Fibroblast of peridontal ligament (primary cell): Measurements from ENCODE around the gene BSCL2.
A peak's percentile ranks its signal among the peaks of the same experiment; 100 is the strongest.
"Not testable (repeated sequence)": the region's sequence is repeated elsewhere in the genome, so short reads cannot be mapped to it uniquely, and the experiment has no call there.

ENCODE experiments used
- DNase-seq: peaks from one replicate; pipeline ENCODE4 v3.0.0-alpha.2; 2010; ENCODE audit errors: extremely low read depth

BSCL2 gene

DNA sequence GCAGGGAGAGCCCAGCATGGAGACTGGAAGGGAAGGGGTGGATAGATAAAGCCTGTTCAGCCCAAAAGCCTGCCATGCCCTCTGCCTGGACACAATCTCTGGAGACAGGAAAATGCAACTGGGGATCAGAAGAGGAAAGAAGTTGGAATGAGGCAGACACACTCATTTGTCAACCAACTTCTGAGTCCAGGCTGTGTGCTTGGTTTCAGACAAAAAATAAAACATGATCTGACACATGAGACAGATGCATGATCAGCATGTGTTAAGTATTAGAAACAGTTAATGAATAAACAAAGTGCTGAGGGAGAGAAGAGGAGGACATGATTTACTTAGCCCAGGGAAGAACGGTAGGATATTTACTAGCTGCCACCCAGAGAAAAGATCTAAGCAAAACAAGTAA is 18.7 kb downstream of the BSCL2 start:
- DNase-seq, result peak; percentile 33

GRCh38 chr11:62687508-62688396 is 19.5 kb downstream of the BSCL2 start:
- no peak for DNase-seq

GRCh38 chr11:62682518-62682917 is 24.7 kb downstream of the BSCL2 start:
- no peak for DNase-seq

DNA sequence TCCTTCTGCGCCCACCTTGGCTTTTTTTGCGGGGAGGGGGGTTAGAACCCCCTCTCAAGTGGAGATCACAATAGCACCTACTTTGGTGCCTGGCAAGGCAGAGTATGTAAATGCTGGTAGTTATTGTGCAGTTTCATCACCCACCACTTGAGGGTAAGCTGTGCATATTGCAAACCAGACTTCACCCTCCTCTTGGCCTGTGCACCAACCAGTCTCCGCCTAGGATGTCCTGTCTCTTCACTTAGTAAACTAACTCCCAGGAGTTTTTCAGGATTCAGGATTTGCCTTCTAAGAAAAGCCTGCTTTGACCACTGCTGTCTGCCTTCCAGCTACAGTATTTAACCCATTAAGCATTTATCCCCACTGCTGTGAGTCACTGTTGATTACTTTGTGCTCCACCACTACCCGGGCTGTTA is 26.4 kb downstream of the BSCL2 start:
- peak; percentile 93 for DNase-seq

GRCh38 chr11:62678770-62679696 is 28.2 kb downstream of the BSCL2 start, which contains the start of gene UBXN1:
TSS of gene UBXN1 (minus strand) at chr11:62679073. CDS start at chr11:62678923, 150 bp downstream.
- DNase-seq, result peak; percentile 94

DNA sequence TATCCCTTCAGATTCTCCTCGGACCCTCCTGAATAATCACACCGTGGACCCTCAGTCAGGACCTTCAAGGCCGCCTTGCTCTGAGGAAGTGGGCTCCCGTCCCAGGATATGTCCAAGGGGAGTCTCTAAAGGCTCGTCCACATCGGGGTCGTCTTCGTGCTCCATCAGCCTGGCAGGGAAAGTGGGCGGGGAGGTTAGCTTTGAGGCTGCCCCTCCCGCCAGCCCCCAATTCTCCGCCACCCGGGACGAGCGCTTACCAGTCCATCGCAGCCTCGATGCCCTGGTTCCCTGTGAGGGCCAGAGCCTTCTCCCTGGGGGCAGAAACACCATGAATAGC is 28.8 kb downstream of the BSCL2 start:
- DNase-seq, result no peak

DNA sequence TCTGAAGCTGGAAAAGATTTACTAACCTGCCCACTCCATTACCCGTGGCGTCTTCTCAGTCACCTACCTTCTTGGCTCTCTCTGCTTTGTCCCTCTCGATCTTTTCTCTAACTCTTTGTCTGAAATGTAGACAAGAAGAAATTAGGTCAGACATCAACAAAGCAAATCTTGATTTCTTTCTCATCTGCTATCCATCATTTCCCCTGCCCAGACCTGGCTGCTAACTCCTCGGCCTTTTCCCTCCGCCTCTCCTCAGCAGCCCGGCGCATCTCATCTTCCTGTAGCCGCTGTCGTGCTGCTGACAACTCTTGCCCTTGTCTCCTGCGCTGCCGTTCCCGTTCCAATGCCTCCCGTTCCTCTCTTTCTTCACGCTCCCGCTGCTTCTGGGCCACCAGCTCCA is 29.5 kb downstream of the BSCL2 start:
- DNase-seq, result no peak

- DNase-seq, result no peak
These were observed 30.1 kb downstream of the BSCL2 start for GRCh38 chr11:62677156-62677555.

DNA sequence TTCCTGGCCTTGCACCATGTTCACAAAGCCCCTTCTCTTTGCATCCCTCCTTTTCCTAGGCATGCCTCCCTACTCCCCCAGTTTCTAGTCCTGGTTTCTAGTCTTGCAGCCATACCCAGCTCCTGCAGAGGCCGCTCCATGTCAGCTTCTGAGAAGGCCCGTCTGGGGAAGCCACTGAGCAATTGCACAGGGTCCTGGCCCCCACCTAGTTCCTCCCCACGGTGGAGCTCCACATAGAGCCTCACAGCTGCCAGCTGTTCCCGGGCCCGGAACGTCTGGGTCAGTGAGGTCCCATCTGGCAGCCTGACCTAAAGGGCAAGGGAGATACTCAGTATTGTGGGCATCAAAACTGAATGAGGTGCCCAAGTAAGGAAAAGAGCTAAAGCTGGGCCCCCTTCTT is 30.5 kb downstream of the BSCL2 start:
- no peak for DNase-seq

DNA sequence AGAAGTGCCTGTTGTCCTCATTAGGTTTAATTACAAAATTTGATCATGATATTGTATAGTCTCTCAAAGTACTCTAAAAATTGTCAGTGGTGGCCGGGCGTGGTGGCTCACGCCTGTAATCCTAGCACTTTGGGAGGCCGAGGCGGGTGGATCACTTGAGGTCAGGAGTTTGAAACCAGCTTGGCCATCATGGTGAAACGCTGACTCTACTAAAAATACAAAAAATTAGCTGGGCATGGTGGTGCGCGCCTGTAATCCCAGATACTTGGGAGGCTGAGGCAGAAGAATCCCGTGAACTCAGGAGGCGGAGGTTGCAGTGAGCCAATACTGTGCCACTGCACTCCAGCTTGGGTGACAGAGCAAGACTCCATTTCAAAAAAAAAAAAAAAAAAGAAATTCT is 31.8 kb downstream of the BSCL2 start:
- DNase-seq, result not testable (repeated sequence)

DNA sequence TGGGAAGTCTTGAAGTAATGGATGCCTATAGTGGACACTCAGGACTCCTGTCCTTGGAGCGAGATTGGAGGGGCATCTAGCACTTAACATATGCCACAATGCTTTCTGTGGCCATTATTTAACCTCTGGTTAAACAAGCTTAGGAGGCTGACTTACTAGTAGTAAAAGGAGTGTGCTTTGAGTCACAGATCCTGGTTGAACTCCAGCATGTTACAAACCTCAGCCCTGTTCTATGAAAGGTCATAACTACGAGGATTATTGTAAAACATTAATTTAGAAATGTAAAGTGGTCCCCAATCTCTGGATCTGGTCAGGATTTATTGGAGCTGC is 34.1 kb downstream of the BSCL2 start:
- DNase-seq, result no peak

DNA sequence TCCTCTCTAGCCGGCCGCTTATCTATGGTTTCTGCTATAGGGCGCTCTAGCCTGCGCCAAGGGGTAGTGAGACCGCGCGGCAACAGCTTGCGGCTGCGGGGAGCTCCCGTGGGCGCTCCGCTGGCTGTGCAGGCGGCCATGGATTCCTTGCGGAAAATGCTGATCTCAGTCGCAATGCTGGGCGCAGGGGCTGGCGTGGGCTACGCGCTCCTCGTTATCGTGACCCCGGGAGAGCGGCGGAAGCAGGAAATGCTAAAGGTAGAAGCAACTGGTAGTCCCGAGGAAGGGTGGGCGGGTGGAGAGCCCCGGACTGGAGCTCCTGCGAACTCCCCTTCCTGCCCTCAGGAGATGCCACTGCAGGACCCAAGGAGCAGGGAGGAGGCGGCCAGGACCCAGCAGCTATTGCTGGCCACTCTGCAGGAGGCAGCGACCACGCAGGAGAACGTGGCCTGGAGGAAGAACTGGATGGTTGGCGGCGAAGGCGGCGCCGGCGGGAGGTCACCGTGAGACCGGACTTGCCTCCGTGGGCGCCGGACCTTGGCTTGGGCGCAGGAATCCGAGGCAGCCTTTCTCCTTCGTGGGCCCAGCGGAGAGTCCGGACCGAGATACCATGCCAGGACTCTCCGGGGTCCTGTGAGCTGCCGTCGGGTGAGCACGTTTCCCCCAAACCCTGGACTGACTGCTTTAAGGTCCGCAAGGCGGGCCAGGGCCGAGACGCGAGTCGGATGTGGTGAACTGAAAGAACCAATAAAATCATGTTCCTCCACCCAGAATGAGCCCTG is 35.4 kb downstream of the BSCL2 start, which contains the start of the genes LBHD1 and UQCC3:
Gene LBHD1 (minus strand): TSS at position 660 of the 782 bp plus-strand sequence. CDS start 2,236 bp downstream, outside the sequence.
Gene UQCC3 (plus strand): TSS at position 66 of the 782 bp plus-strand sequence. CDS start 73 bp downstream, at position 139.
- DNase-seq, result peak; percentile 88

- DNase-seq, result no peak
These were observed 36.0 kb downstream of the BSCL2 start for GRCh38 chr11:62671236-62671607.

DNA sequence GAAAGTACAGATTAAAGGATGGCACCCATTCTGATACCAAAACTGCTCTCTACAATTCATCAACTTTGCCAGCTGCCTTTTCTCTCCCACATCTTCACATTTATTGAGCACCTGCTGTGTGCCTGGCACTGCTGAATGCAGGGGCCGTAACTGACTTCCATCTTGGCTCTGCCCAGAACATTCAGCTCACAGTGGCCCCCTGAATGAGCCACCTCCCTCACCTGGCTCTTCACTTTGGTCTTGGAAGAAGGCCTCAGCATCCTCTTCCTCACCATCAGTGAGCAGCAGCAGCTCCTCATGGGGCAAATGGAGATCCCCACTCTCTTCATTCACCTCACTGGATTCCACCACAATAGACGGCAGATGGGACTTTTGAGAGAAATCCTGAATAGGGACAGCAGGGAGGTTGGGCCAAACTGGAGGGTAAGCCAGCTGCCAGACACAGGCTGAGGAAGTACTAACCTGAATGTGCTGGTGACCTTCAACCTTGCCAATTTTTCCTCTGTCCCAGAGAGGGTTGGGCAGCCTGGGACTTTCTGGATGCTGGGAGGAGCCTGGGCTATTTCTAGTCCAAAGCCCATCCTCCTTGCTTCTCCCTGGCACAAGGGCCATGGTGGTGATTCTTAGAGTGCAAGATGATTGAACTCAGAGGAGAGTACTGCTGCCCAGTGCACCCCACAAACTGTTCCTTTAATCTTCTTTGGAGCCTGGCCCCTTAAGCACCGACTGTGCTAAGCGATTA is 37.6 kb downstream of the BSCL2 start:
- no peak for DNase-seq

GRCh38 chr11:62667460-62667859 is 39.8 kb downstream of the BSCL2 start:
- no peak for DNase-seq

DNA sequence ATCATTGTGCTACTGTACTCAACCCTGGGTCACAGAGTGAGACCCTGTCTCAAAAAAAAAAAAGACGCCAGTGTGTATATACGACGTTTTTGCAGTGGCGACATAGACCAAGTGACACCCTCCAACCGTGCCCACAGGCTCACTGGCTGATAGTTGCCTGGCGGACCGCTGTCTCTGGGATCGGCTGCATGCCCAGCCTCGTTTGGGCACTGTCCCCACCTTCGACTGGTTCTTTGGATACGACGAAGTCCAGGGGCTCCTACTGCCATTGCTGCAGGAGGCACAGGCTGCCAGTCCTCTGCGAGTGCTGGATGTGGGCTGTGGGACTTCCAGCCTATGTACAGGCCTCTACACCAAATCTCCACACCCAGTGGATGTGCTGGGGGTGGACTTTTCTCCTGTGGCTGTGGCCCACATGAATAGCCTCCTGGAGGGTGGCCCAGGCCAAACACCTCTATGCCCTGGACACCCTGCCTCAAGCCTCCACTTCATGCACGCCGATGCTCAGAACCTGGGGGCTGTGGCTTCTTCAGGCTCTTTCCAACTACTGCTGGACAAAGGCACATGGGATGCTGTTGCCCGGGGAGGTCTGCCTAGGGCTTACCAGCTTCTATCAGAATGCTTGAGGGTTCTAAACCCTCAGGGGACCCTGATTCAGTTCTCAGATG is 40.8 kb downstream of the BSCL2 start:
- DNase-seq, result no peak

DNA sequence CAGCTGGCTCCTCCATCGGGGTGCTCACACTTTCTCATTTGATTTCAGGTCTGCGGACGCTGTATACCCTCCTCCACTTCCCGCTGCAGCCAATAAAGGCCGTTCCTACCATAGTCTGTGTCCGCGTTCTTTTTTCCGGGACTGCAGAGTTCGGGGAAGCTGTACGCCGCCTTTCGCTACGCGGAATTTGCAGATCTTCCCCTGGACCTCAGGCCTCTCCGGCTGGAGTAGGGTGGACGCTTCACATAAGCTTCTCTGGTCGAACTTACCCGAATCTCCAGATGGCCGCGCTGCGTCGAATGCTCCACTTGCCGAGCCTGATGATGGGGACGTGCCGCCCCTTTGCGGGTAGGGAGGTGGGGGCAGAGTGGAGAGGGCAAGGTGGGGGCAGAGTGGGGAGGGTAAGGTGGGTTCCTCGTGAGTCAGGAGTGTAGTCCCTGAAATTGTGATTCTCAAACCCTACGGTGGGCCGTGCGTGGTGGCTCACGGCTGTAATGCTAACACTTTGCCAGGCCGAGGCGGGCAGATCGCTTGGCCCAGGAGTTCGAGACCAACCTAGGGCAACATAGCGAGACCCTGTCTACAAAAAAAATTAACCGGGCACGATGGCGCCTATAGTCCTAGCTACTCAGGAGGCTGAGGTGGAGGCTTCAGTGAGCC is 41.5 kb downstream of the BSCL2 start:
- DNase-seq, result peak; percentile 67

- DNase-seq, result peak; percentile 91
These were observed 42.1 kb downstream of the BSCL2 start, which contains the start of the genes C11orf98 and CSKMT for GRCh38 chr11:62665075-62665598. TSS of gene C11orf98 (minus strand) at chr11:62665210. CDS start at chr11:62665169, 41 bp downstream. TSS of gene CSKMT (plus strand) at chr11:62665312. CDS start at chr11:62665880, 568 bp downstream.

DNA sequence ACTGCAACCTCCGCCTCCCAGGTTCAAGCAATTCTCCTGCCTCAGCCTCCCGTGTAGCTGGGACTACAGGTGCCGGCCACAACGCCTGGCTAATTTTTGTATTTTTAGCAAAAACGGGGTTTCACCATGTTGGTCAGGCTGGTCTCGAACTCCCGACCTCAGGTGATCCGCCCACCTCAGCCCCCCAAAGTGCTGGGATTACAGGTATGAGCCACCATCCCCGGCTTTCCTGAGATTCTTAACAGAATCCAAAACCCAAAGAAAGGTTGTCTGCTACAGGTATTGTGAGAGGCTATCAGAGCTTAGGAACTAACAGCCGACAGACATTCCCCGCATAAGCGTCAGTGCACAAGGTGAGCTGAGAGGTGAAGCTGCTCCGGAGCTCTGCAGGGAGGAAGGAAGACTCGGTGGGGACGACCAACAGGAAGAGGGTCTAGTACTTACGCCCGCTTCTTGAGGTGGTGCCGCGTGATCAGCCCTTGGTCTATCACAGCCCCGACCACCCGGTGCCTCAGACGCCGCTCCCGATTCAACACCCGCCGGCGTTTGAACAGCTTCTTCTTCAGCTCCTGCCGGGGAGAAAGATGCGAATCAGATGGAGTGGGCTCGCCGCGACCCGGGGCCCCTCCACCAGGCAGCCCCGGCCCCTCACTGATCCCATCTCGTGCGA is 42.7 kb downstream of the BSCL2 start:
- no peak for DNase-seq
